C4-2B (cell line): ENCODE data around the gene CEP250.

Experiments used
- ZFX ChIP-seq: fragments of 450-650 bp; IDR thresholded peaks from 2 replicates; pipeline ENCODE4 v1.6.1; 2017
- TF ChIP-seq, protein P1 (sequence below): fragments of 450-650 bp; conservative IDR thresholded peaks from 2 replicates; pipeline ENCODE4 v1.5.1; 2017; ENCODE audit warnings: mild to moderate bottlenecking

GRCh38 chr20:35542990-35543389 is 87.6 kb downstream of the CEP250 start:
- TF ChIP-seq, protein P1, sequence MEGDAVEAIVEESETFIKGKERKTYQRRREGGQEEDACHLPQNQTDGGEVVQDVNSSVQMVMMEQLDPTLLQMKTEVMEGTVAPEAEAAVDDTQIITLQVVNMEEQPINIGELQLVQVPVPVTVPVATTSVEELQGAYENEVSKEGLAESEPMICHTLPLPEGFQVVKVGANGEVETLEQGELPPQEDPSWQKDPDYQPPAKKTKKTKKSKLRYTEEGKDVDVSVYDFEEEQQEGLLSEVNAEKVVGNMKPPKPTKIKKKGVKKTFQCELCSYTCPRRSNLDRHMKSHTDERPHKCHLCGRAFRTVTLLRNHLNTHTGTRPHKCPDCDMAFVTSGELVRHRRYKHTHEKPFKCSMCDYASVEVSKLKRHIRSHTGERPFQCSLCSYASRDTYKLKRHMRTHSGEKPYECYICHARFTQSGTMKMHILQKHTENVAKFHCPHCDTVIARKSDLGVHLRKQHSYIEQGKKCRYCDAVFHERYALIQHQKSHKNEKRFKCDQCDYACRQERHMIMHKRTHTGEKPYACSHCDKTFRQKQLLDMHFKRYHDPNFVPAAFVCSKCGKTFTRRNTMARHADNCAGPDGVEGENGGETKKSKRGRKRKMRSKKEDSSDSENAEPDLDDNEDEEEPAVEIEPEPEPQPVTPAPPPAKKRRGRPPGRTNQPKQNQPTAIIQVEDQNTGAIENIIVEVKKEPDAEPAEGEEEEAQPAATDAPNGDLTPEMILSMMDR, result no peak
- no peak for TF ChIP-seq ZFX
